ENCODE results near the gene SPRED1. TPM values are rescaled to one million over a fixed set of nuclear protein-coding genes. Genes with fewer than 3 reads are reported as not detected.

SPRED1 gene
- total and polyA plus RNA-seq, 7 experiments from 2014 or later = 0.07 to 2.6 (median 0.95) TPM; not detected in 2

- no peak overlapping the region for H3K27ac Mint-ChIP-seq
- H3K36me3 Mint-ChIP-seq = no peaks in the 10 kb centered on the region
- ATAC-seq = no peak
- no peaks in the 10 kb centered on the region for H3K9me3 ChIP-seq (ENCODE audit: control insufficient read depth in 2 of 3, low read length in 3 of 3)
- intact Hi-C loops (cut with micrococcal nuclease) = no loop called here
- DNase-seq = no peak
- no peaks in the 10 kb centered on the region for H3K36me3 ChIP-seq (ENCODE audit: control insufficient read depth in 2 of 3, insufficient read depth in 3 of 3, low read length in 3 of 3)
- no peak overlapping the region for H3K27ac ChIP-seq (ENCODE audit: low read depth, low read length)
- peaks cover 6 to 27% (median 16%) of the 10 kb centered on the region in 5 donors for H3K27me3 Mint-ChIP-seq
- H3K27me3 ChIP-seq (ENCODE audit: control insufficient read depth in 2 of 2, insufficient read depth in 2 of 2, low read length in 2 of 2) = no peaks in the 10 kb centered on the region
- CTCF ChIA-PET = no interaction called here
- H3K4me1 ChIP-seq (ENCODE audit: control insufficient read depth in 2 of 2, insufficient read depth in 2 of 2, low read length in 2 of 2) = no peaks in the 10 kb centered on the region
- no peaks in the 10 kb centered on the region for H3K4me1 Mint-ChIP-seq
- no peak overlapping the region for H3K4me3 ChIP-seq (ENCODE audit: low read length)
- no peak overlapping the region for H3K4me3 Mint-ChIP-seq
- POLR2A ChIA-PET = no interaction called here
- H3K9me3 Mint-ChIP-seq = no peaks in the 10 kb centered on the region
Measured at GRCh38 chr15:38316311-38316710, 63.7 kb downstream of the SPRED1 start.

- DNase-seq (no peak), ATAC-seq (no peak)
- Mint-ChIP-seq H3K9me3 (no peaks in the 10 kb centered on the region), H3K4me3 (no peak overlapping the region), H3K4me1 (no peaks in the 10 kb centered on the region), H3K27me3 (peaks cover 6 to 16% (median 8%) of the 10 kb centered on the region in 5 donors), H3K27ac (no peak overlapping the region), H3K36me3 (no peaks in the 10 kb centered on the region)
- CTCF ChIA-PET = no interaction called here
- Histone ChIP-seq H3K27ac (ENCODE audit: low read depth, low read length) (no peak overlapping the region), H3K4me3 (ENCODE audit: low read length) (no peak overlapping the region), H3K4me1 (ENCODE audit: control insufficient read depth in 2 of 2, insufficient read depth in 2 of 2, low read length in 2 of 2) (no peaks in the 10 kb centered on the region), H3K36me3 (ENCODE audit: control insufficient read depth in 2 of 3, insufficient read depth in 3 of 3, low read length in 3 of 3) (no peaks in the 10 kb centered on the region), H3K27me3 (ENCODE audit: control insufficient read depth in 2 of 2, insufficient read depth in 2 of 2, low read length in 2 of 2) (no peaks in the 10 kb centered on the region), H3K9me3 (ENCODE audit: control insufficient read depth in 2 of 3, low read length in 3 of 3) (no peaks in the 10 kb centered on the region)
- intact Hi-C loops (cut with micrococcal nuclease) = no loop called here
- POLR2A ChIA-PET = no interaction called here
Measured at GRCh38 chr15:38320181-38320580, 67.5 kb downstream of the SPRED1 start.

GRCh38 chr15:38320866-38321265, 68.2 kb downstream of the SPRED1 start:
- Histone ChIP-seq H3K36me3 (ENCODE audit: control insufficient read depth in 2 of 3, insufficient read depth in 3 of 3, low read length in 3 of 3) (no peaks in the 10 kb centered on the region), H3K27ac (ENCODE audit: low read depth, low read length) (no peak overlapping the region), H3K4me1 (ENCODE audit: control insufficient read depth in 2 of 2, insufficient read depth in 2 of 2, low read length in 2 of 2) (no peaks in the 10 kb centered on the region), H3K27me3 (ENCODE audit: control insufficient read depth in 2 of 2, insufficient read depth in 2 of 2, low read length in 2 of 2) (no peaks in the 10 kb centered on the region), H3K4me3 (ENCODE audit: low read length) (no peak overlapping the region), H3K9me3 (ENCODE audit: control insufficient read depth in 2 of 3, low read length in 3 of 3) (no peaks in the 10 kb centered on the region)
- no peak overlapping the region for H3K4me3 Mint-ChIP-seq
- ATAC-seq (no peak), DNase-seq (no peak)
- H3K9me3 Mint-ChIP-seq = no peaks in the 10 kb centered on the region
- ChIA-PET POLR2A (no interaction called here), CTCF (no interaction called here)
- H3K36me3 Mint-ChIP-seq = no peaks in the 10 kb centered on the region
- intact Hi-C loops (cut with micrococcal nuclease) = no loop called here
- H3K27me3 Mint-ChIP-seq = peaks cover under 1 to 15% (median 8%) of the 10 kb centered on the region in 5 donors
- H3K27ac Mint-ChIP-seq = no peak overlapping the region
- H3K4me1 Mint-ChIP-seq = peaks cover 0 to under 1% (median 0%) of the 10 kb centered on the region in 7 donors

GRCh38 chr15:38323895-38324294, 71.3 kb downstream of the SPRED1 start:
- Histone ChIP-seq H3K27ac (ENCODE audit: low read depth, low read length) (no peak overlapping the region), H3K9me3 (ENCODE audit: control insufficient read depth in 2 of 3, low read length in 3 of 3) (no peaks in the 10 kb centered on the region), H3K4me1 (ENCODE audit: control insufficient read depth in 2 of 2, insufficient read depth in 2 of 2, low read length in 2 of 2) (no peaks in the 10 kb centered on the region), H3K36me3 (ENCODE audit: control insufficient read depth in 2 of 3, insufficient read depth in 3 of 3, low read length in 3 of 3) (no peaks in the 10 kb centered on the region), H3K4me3 (ENCODE audit: low read length) (no peak overlapping the region), H3K27me3 (ENCODE audit: control insufficient read depth in 2 of 2, insufficient read depth in 2 of 2, low read length in 2 of 2) (no peaks in the 10 kb centered on the region)
- ChIA-PET POLR2A (no interaction called here), CTCF (no interaction called here)
- Mint-ChIP-seq H3K36me3 (no peaks in the 10 kb centered on the region), H3K27me3 (peaks cover 0 to 14% (median 3%) of the 10 kb centered on the region in 5 donors), H3K27ac (no peak overlapping the region), H3K4me3 (no peak overlapping the region), H3K4me1 (peaks cover 0 to 1% (median 0%) of the 10 kb centered on the region in 7 donors), H3K9me3 (no peaks in the 10 kb centered on the region)
- intact Hi-C loops (cut with micrococcal nuclease) = no loop called here
- ATAC-seq = no peak
- no peak for DNase-seq

GRCh38 chr15:38324939-38325647, 72.5 kb downstream of the SPRED1 start:
- no peak overlapping the region for H3K27ac Mint-ChIP-seq
- CTCF ChIA-PET = no interaction called here
- Histone ChIP-seq H3K27ac (ENCODE audit: low read depth, low read length) (no peak overlapping the region), H3K36me3 (ENCODE audit: control insufficient read depth in 2 of 3, insufficient read depth in 3 of 3, low read length in 3 of 3) (no peaks in the 10 kb centered on the region), H3K9me3 (ENCODE audit: control insufficient read depth in 2 of 3, low read length in 3 of 3) (no peaks in the 10 kb centered on the region), H3K4me3 (ENCODE audit: low read length) (no peak overlapping the region), H3K27me3 (ENCODE audit: control insufficient read depth in 2 of 2, insufficient read depth in 2 of 2, low read length in 2 of 2) (no peaks in the 10 kb centered on the region), H3K4me1 (ENCODE audit: control insufficient read depth in 2 of 2, insufficient read depth in 2 of 2, low read length in 2 of 2) (no peaks in the 10 kb centered on the region)
- no peaks in the 10 kb centered on the region for H3K36me3 Mint-ChIP-seq
- peaks cover 0 to 1% (median 0%) of the 10 kb centered on the region in 7 donors for H3K4me1 Mint-ChIP-seq
- intact Hi-C loops (cut with micrococcal nuclease) = no loop called here
- H3K9me3 Mint-ChIP-seq = no peaks in the 10 kb centered on the region
- POLR2A ChIA-PET = no interaction called here
- no peak for DNase-seq
- no peak overlapping the region for H3K4me3 Mint-ChIP-seq
- peaks cover 0 to 15% (median 0%) of the 10 kb centered on the region in 5 donors for H3K27me3 Mint-ChIP-seq
- no peak for ATAC-seq

- no peak overlapping the region for H3K4me3 ChIP-seq (ENCODE audit: low read length)
- no peak overlapping the region for H3K27ac ChIP-seq (ENCODE audit: low read depth, low read length)
- H3K27me3 ChIP-seq (ENCODE audit: control insufficient read depth in 2 of 2, insufficient read depth in 2 of 2, low read length in 2 of 2) = no peaks in the 10 kb centered on the region
- Mint-ChIP-seq H3K27ac (no peak overlapping the region), H3K27me3 (peaks cover 0 to 10% (median 0%) of the 10 kb centered on the region in 5 donors), H3K36me3 (no peaks in the 10 kb centered on the region), H3K9me3 (no peaks in the 10 kb centered on the region), H3K4me1 (peaks cover 0 to 1% (median 0%) of the 10 kb centered on the region in 7 donors), H3K4me3 (no peak overlapping the region)
- H3K36me3 ChIP-seq (ENCODE audit: control insufficient read depth in 2 of 3, insufficient read depth in 3 of 3, low read length in 3 of 3) = no peaks in the 10 kb centered on the region
- no peaks in the 10 kb centered on the region for H3K9me3 ChIP-seq (ENCODE audit: control insufficient read depth in 2 of 3, low read length in 3 of 3)
- intact Hi-C loops (cut with micrococcal nuclease) = no loop called here
- ATAC-seq = no peak
- no peaks in the 10 kb centered on the region for H3K4me1 ChIP-seq (ENCODE audit: control insufficient read depth in 2 of 2, insufficient read depth in 2 of 2, low read length in 2 of 2)
- no peak for DNase-seq
- ChIA-PET CTCF (no interaction called here), POLR2A (no interaction called here)
Measured at GRCh38 chr15:38325648-38325990, 73.0 kb downstream of the SPRED1 start.

- Histone ChIP-seq H3K36me3 (ENCODE audit: control insufficient read depth in 2 of 3, insufficient read depth in 3 of 3, low read length in 3 of 3) (no peaks in the 10 kb centered on the region), H3K27me3 (ENCODE audit: control insufficient read depth in 2 of 2, insufficient read depth in 2 of 2, low read length in 2 of 2) (no peaks in the 10 kb centered on the region), H3K27ac (ENCODE audit: low read depth, low read length) (no peak overlapping the region), H3K4me1 (ENCODE audit: control insufficient read depth in 2 of 2, insufficient read depth in 2 of 2, low read length in 2 of 2) (no peaks in the 10 kb centered on the region), H3K9me3 (ENCODE audit: control insufficient read depth in 2 of 3, low read length in 3 of 3) (no peaks in the 10 kb centered on the region), H3K4me3 (ENCODE audit: low read length) (no peak overlapping the region)
- DNase-seq = no peak
- H3K27ac Mint-ChIP-seq = no peak overlapping the region
- H3K4me1 Mint-ChIP-seq = no peaks in the 10 kb centered on the region
- intact Hi-C loops (cut with micrococcal nuclease) = no loop called here
- no peak for ATAC-seq
- no peak overlapping the region for H3K4me3 Mint-ChIP-seq
- H3K27me3 Mint-ChIP-seq = peaks cover 0 to 8% (median 4%) of the 10 kb centered on the region in 5 donors
- POLR2A ChIA-PET = no interaction called here
- H3K36me3 Mint-ChIP-seq = no peaks in the 10 kb centered on the region
- no peaks in the 10 kb centered on the region for H3K9me3 Mint-ChIP-seq
- CTCF ChIA-PET = no interaction called here
Measured at GRCh38 chr15:38332711-38333110, 80.1 kb downstream of the SPRED1 start.
